ENCODE measurements around the gene SPATA17.
A peak's percentile ranks its signal among the peaks of the same experiment; 100 is the strongest.
"Not testable (repeated sequence)": the region's sequence is repeated elsewhere in the genome, so short reads cannot be mapped to it uniquely, and the experiment has no call there.

Gene SPATA17, protein sequence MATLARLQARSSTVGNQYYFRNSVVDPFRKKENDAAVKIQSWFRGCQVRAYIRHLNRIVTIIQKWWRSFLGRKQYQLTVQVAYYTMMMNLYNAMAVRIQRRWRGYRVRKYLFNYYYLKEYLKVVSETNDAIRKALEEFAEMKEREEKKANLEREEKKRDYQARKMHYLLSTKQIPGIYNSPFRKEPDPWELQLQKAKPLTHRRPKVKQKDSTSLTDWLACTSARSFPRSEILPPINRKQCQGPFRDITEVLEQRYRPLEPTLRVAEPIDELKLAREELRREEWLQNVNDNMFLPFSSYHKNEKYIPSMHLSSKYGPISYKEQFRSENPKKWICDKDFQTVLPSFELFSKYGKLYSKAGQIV

DNA sequence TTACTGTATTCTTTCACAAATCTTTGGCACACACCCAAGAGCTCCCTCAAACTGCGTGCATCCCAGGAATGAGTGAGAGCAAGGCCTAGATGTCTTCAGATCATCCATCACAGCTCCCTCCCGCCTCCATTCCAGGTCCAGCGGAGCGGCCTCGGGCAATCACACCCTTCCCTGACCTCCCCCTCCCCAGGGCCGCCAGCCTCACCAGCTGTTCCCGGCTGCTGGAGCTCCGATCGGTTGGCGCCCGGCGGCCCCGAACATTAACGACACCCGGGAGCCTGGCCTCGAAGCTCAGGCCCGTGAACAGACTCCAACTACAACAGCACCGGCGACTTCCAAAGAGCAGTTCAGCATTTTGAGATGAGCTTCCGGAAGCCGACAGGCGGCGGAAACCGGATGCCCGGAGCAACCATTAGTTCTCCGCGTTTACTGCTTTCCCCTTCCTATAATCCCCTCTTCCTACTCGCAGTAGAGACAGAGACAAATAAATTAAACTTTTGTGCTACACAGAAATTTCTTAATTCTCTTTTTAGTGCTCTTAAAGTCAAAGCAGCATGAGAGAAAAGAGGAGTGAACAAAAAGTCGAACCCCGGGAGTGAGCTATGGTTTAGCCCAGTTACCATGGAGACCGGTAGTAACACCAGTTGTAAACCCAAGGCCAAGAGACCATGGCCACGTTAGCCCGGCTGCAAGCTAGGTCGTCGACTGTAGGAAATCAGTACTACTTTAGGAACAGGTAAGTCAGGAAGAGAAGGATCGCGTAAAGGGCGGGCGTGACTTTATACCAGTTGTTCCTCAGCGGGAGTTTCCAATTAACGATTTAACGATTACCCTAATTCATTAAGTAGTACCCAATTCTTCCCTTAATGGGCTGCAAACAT lies at the start of gene SPATA17, which contains the start of gene GPATCH2:
TSS of gene SPATA17 (plus strand) at position 634 of the 881 bp plus-strand sequence. CDS start at position 669, 35 bp downstream.
TSS of gene GPATCH2 (minus strand) at position 380 of the 881 bp plus-strand sequence. CDS start at position 261, 119 bp downstream.
- DNase-seq (ENCODE audit: low read depth), result peak; percentile 90

DNA sequence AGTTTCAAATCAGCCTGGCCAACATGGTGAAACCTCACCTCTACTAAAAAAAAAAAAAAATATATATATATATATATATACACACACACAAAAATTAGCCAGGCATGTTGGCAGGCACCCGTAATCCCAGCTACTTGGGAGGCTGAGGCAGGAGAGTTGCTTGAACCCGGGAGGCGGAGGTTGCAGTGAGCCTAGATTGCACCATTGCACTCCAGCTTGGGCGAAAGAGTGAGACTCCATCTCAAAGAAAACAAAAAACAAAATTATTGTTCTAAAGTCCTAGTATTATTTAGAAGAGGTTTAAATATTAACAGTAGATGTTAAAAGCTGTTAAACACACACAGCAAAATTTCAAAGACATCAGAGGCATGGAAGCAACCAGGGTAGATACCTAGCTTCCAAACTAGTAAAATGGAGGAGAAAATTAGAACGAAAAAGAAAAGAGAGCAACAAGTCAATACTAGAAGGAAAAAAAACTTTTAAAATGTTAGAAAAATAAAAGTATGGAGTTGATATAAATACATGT lies 46.8 kb upstream of the SPATA17 start:
- DNase-seq (ENCODE audit: low read depth), result not testable (repeated sequence)

DNA sequence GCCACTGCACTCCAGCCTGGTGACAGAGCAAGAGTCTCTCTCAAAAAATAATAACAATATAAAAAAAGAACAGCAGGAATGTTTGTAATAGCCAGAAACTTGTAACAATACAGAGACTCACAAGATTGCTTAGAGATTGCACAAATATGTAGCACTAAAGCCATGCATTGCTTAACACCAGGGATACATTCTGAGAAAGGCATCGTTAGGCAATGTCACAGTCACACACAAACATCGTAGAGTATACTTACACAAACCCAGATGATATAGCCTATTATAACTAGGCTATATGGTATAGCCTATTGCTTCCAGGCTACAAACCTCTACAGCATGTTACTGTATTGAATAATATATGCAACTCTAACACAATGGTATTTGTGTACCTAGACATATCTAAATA lies 45.6 kb upstream of the SPATA17 start:
- DNase-seq (ENCODE audit: low read depth), result peak; percentile 61

DNA sequence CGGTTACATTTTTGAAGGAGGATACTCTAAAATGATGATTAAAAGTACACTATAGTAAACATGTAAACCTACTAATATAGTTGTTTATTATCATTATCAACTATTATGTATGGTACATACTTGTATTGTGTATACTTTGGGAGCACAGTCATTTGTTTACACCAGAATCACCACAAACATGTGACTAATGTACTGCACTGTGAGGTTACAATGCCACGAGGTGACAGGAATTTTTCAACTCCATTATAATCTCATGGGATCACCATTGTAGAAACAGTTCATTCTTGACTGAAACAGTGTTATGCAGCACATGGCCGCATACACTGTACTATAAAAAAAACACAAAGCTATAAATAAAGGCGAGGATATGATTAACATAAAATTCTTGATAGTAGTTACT lies 44.6 kb upstream of the SPATA17 start:
- peak; percentile 56 for DNase-seq (ENCODE audit: low read depth)

DNA sequence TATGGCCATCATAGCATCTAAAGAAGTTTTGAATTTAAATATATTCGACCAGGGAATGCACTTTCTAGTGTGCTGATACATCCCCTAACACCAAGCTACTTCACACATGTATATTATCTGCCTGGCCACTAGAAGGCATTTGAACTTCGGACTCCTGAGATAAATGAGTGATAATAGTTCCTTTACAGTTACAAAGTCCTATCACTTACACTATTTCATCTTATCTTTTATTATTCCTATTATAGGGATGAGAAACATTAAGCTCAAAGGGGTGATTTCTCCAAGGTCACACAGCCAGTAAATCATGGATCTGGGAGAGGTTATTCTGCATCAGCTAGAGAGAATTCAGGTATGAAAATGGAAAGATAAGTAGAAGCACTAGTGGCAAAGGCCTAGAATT lies 40.5 kb upstream of the SPATA17 start:
- no peak for DNase-seq (ENCODE audit: low read depth)

DNA sequence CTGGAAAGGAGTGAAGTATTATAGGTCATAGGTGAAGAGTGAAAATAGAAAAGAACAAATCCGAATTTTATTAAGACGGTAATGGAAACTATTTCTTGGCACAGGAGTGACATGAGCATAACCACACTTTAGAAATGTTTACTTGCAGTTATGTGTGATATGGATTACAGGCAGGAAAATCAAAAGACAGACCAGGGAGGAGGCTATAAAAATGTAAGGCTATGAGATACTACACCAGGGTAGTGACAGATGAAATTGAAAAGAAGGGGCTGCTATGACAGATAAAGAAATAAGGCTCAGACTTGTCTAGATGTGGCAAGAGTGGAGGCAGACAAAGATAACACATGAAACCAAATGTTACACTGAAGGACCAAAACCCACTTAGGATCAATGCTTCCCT lies 32.0 kb upstream of the SPATA17 start:
- DNase-seq (ENCODE audit: low read depth), result no peak

DNA sequence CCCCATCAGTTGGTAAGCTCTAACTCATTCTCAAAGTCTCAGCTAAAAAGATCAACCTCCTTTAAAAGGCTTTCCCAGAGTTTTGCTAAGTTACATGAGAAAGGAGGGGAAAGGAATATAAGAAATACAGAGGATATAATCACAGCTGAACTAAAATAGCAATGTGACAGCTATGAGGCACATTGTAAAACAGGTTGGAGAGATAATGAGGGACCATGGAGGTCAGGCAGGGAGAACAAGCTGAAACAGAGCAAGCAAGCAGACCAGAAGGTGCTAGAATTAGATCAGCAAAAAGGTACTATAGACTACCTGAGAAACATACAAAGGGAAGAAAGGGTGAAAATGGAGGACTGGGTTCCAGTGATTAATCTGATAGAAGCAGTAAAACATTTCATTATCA lies 28.8 kb upstream of the SPATA17 start:
- DNase-seq (ENCODE audit: low read depth), result no peak

DNA sequence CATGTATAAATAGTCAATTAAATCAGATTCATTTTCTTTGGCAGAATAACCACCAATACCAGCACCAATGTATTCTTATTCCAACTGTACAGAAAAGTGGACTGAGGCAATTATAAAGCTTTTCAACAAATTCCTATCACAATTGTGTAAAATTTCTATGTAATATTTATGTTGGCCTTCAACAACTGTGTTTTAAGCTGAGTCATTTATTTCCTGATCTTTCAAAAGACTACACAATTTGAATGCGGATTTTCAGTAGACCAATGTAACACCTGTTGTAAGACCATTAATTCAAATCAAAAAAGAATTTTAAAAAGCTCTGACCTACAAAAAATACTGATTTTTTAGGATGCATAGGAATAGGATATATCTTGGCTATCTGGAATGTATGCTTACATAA lies 25.8 kb upstream of the SPATA17 start:
- DNase-seq (ENCODE audit: low read depth), result no peak

DNA sequence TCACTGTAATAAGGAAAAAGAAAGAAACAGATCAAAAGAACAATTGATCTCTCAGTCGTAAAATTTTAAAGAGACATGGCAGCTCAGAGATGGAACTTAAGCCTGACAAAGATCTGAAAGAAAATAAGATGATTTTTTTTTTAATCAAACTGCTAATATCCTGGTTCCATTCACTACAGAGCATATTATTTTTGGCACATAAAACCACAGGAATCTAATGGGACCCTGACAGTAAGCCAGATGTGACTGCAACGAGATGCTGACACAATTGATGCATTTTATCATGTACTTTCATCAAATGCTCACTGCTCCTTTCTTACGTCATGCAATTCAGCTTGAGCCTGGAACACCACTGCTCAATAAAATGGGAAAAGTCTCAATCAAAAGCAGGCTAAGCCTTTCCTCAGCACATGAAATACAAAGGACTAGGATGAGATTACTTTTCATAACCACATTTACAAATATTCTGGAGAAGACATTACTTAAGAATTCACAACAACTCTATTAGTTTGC lies 16.9 kb upstream of the SPATA17 start:
- DNase-seq (ENCODE audit: low read depth), result no peak

DNA sequence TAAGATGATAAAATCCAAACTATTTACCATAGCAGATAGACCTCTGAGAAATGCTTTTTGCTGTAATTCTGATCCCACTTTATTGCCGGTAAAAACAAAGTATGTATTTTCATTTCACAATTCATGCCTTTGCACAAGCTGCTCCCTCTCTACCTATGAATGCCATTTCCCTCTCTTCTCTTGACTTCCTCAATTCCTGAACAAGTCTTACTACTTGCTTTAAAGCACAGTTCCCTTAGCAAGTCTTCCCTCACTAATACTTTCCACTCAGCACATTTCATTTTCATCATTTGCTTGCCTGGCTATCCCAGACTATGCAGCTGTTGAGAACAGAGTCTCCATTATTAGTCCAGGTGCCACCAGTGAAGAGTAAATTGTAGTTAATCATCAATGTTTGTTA lies 14.0 kb upstream of the SPATA17 start:
- DNase-seq (ENCODE audit: low read depth), result no peak

DNA sequence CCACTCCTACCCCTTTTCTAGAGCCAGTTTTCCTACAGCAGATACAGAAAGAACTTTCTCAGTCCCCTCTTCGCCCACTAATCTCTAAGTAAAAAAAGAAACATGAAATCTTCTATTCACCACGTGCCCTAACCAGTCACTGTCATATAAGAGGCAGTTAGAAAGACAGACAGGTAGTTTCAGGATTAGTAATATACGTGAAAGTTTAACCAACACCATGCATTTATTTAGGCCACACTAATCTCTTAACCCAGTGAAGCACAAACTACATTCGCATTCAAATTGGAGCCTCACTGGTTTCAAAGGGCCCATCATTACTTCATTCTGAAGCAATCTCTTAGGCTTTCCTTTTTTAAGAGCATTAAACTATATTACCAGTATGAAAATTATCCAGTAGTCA lies 10.3 kb upstream of the SPATA17 start:
- DNase-seq (ENCODE audit: low read depth), result no peak

DNA sequence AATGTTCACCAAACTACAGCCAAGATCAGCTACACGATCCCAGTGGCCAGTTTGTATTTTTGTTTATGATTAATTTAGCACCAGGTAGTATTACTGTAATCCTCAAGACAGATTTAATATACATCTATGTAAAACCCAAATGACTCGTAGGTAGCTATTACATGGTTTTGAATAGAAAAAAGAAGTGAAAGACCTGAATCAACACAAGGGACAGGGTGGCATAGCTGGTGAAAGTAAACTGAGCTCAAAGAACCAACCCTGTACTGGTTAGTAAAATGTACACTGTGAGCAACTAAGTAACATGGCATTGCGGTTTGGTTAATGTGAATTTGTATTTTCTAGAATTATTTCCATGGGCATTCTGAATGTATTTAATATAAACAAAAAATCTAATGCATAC lies 9.1 kb upstream of the SPATA17 start:
- no peak for DNase-seq (ENCODE audit: low read depth)

DNA sequence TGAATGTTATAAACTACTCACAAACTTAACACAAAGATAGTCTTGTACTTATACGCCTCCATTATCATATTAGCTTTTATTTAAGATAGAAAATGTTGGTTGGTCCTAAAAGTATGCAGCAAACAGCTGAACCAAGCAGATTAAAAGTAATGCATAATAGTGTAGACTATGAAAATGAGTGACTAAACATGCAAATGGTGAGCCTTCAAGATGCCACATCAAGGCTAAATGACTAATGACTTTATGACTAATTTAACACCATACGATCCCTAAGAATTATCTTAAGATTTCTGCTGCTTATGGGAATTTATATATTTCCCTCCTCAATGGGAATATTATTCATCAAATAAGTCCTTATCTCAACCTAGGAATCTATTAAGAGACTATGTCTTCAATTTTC lies 4.8 kb upstream of the SPATA17 start:
- DNase-seq (ENCODE audit: low read depth), result no peak

DNA sequence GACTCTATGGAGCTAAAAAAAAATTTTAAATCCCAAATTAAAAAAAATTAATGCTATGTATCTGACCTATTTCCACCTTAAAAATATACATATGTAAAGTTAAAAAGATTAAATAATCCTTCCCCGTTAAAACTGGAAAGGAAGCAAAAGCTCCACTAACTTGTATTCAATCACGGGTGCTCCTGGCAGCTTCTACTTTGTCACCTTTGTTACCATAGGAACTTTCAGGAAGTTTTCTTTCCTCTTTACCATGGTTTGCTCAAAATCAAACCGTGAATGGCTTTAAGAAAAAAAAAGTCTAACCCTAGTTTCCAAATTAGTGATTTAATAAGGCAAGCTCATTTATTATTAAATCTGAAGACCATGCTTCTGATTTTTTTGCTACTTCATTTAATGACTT lies 3.7 kb upstream of the SPATA17 start:
- no peak for DNase-seq (ENCODE audit: low read depth)

DNA sequence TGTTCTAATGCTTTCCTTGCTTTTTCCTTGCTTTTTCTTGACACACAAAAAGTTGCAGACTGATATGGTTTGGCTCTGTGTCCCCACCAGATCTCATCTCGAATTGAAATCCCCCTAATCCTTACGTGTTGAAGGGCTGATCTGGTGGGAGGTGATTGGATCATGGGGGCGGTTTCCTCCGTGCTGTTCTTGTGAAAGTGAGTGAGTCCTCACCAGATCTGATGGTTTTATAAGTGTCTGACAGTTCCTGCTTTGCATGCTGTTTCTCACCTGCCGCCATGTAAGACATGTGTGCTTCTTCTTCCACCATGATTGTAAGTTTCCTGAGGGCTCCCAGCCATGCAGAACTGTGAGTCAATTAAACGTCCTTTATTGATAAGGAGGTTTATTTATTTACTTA lies 11.3 kb downstream of the SPATA17 start:
- DNase-seq (ENCODE audit: low read depth), result no peak

DNA sequence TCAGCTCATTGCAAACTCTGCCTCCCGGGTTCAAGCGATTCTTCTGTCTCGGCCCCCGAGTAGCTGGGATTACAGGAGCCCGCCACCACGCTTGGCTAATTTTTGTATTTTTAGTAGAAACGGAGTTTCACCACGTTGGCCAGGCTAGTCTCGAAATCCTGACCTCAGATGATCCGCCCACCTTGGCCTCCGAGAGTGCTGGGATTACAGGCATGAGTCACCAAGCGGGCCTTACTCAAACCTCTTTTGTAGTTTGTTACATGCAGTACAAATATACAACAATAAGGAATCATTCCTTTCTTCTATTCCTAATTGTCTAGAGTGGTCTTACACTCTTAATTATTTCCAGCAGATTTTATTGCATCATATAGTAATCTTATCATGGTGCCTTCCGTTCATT lies 16.6 kb downstream of the SPATA17 start:
- DNase-seq (ENCODE audit: low read depth), result peak; percentile 44

DNA sequence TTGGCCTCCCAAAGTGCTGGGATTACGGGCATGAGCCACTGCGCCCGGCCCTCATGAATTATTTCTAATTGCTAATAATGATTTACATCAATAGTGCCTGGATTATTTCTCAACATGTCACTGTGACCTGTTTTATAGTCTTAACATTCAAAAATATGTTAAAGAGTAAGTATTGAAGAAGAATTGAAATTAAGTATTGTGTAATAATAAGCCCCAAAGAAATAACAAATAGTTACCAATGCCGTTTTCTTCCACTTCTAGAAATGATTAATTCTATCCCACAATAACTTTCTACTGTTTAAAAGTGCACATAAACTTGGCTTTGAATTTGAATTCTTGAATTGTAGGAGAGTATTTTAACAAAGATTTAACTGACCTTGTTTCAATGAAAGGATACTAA lies 19.5 kb downstream of the SPATA17 start:
- DNase-seq (ENCODE audit: low read depth), result no peak

DNA sequence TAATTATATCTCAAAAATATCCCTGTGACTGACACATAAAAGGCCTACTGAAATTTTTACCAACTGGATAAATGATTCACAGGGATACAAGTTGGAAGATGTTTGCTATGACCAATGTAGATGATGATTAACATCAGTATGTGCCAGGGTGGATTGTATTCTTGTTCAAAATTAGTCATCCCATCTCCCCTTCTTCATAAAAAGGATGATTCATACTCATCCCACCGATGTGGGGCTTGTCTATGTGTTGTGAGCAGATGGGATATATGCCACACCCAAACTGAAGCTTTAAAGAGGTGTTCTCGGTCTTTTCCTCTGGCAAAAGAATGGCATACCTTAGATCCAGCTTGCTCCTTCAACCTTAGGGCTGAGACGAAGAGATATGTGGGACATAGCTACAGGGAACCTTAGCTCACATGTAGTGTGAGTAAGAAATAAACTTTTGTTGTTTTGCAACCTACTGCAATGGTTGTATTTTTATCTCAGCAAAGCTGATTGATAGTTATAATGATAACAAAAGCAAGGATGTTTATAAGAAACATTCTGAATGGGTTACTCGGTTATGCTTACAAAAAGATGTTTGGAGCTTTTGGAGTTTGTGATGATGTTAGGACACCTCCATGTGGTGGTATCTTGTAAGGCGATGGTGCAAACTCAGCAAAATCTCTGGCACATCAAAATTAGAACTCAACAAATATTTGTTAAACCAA lies 29.4 kb downstream of the SPATA17 start:
- peak; percentile 88 for DNase-seq (ENCODE audit: low read depth)

DNA sequence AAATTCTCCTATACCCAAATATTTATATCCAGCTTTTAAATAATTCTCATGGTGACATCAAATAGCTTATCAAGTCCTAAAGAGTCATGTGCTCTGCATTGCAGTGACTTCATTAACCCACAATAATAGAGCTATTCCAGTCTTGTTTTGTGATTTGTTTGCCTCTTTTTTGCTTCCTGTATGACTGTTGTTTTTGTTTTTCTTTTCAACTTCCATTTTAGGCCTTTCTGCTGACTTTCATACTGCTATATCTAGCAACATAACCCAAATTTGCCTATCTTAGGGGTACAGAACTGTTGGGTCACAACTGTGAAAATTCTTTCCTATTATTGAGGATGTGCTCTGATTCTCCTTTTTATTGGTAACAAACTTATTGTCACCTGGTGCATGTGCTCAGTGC lies 30.3 kb downstream of the SPATA17 start:
- DNase-seq (ENCODE audit: low read depth), result no peak

DNA sequence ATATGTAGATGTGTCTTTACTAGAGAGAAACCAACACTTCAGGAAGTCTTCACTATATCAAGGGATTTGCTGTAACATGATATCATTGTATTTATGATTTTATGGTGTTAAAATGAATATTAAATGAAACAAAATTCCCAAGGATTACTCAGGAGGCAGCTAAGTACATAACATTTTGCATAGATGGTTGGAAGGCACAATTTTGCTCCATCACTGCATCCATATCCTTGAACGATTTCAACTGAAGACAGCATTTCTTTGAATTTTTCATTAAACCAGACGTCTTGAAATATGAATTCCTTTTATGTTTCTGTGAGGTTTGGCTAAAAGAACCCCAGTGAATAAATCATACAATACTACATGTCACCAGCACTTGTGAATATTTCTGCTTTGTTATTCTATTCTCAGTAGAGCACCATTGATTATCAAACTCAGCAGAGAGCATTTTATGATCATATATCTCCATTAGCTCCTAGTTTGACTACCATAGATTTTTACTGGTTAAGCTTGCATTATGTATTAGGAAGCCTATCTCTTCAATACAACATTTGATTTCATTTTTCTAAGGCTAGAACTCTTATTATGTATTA lies 37.3 kb downstream of the SPATA17 start:
- no peak for DNase-seq (ENCODE audit: low read depth)

DNA sequence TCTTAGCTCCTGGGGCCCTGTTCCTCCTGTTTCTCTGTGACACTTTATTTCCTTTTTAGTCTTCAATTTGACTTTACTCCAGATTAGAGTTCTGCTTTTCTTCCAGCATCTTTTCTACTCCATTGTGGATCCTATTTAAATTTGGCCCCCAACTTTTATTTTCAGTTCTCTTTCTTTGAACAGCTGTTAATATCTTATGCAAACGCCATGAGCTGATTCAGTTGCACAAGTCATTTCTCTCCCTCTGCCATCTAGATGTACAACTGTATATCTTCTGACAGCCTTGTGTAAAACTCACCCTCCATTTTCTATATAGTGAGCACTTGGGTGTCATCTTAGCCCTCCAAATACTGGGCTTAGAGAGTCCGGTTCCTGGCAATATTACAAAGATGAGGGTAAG lies 42.2 kb downstream of the SPATA17 start:
- DNase-seq (ENCODE audit: low read depth), result no peak

All from amniotic epithelial cell (primary cell).